ENCODE measurements around the gene ZFYVE27.

Gene ZFYVE27

GRCh38 chr10:97736902-97737769, at the start of gene ZFYVE27 (continued):
- TF ChIP-seq ZNF610 (tag by site-specific recombination; IDR thresholded peaks at IDR 0.05; ENCODE audit: borderline replicate concordance) (peak; percentile 70), WT1 (tag by site-specific recombination; IDR thresholded peaks at IDR 0.05) (0 out of 2 replicates have a peak, but pooled peaks have one; percentile 31), ZNF76 (tag by site-specific recombination; IDR thresholded peaks at IDR 0.05; ENCODE audit: borderline replicate concordance, low read depth) (peak; percentile 38; the same call in 1 of the 2 replicates), ZEB2 (tag by site-specific recombination; IDR thresholded peaks at IDR 0.05) (peak; percentile 71), ZNF121 (tag by site-specific recombination; IDR thresholded peaks at IDR 0.05) (no peak), ZNF10 (tag by site-specific recombination; IDR thresholded peaks at IDR 0.05) (0 out of 2 replicates have a peak, but pooled peaks have one; percentile 19), SP2 (tag by site-specific recombination; IDR thresholded peaks at IDR 0.05) (peak; percentile 71), EGR2 (tag by site-specific recombination; IDR thresholded peaks at IDR 0.05; ENCODE audit: low read depth) (peak; percentile 78), REPIN1 (tag by site-specific recombination; IDR thresholded peaks at IDR 0.05; ENCODE audit: low read depth) (peak; percentile 73; the same call in 1 of the 2 replicates), ZNF423 (tag by site-specific recombination; IDR thresholded peaks at IDR 0.05) (peak; percentile 75; the same call in 1 of the 2 replicates), SP7 (tag by site-specific recombination; IDR thresholded peaks at IDR 0.05) (peak; percentile 68), PRDM6 (tag by site-specific recombination; IDR thresholded peaks at IDR 0.05) (no peak), ELK4 (IDR thresholded peaks at IDR 0.05; ENCODE audit: borderline replicate concordance, low read depth, low read length) (no peak), ZBTB48 (tag by site-specific recombination; IDR thresholded peaks at IDR 0.05) (peak; percentile 66; the same call in 1 of the 2 replicates), GLIS1 (tag by site-specific recombination; IDR thresholded peaks at IDR 0.05) (peak; percentile 20), ZNF112 (tag by site-specific recombination; IDR thresholded peaks at IDR 0.05) (no peak), GLI4 (tag by site-specific recombination; IDR thresholded peaks at IDR 0.05) (no peak)
- TF ChIP-seq, protein P1, sequence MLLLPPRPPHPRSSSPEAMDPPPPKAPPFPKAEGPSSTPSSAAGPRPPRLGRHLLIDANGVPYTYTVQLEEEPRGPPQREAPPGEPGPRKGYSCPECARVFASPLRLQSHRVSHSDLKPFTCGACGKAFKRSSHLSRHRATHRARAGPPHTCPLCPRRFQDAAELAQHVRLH (tag by site-specific recombination; IDR thresholded peaks at IDR 0.05), result peak; percentile 48
- TF ChIP-seq, protein P2, sequence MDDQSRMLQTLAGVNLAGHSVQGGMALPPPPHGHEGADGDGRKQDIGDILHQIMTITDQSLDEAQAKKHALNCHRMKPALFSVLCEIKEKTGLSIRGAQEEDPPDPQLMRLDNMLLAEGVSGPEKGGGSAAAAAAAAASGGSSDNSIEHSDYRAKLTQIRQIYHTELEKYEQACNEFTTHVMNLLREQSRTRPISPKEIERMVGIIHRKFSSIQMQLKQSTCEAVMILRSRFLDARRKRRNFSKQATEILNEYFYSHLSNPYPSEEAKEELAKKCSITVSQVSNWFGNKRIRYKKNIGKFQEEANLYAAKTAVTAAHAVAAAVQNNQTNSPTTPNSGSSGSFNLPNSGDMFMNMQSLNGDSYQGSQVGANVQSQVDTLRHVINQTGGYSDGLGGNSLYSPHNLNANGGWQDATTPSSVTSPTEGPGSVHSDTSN (CRISPR knock-in tag; IDR thresholded peaks at IDR 0.05), result no peak
- TF ChIP-seq, protein P3, sequence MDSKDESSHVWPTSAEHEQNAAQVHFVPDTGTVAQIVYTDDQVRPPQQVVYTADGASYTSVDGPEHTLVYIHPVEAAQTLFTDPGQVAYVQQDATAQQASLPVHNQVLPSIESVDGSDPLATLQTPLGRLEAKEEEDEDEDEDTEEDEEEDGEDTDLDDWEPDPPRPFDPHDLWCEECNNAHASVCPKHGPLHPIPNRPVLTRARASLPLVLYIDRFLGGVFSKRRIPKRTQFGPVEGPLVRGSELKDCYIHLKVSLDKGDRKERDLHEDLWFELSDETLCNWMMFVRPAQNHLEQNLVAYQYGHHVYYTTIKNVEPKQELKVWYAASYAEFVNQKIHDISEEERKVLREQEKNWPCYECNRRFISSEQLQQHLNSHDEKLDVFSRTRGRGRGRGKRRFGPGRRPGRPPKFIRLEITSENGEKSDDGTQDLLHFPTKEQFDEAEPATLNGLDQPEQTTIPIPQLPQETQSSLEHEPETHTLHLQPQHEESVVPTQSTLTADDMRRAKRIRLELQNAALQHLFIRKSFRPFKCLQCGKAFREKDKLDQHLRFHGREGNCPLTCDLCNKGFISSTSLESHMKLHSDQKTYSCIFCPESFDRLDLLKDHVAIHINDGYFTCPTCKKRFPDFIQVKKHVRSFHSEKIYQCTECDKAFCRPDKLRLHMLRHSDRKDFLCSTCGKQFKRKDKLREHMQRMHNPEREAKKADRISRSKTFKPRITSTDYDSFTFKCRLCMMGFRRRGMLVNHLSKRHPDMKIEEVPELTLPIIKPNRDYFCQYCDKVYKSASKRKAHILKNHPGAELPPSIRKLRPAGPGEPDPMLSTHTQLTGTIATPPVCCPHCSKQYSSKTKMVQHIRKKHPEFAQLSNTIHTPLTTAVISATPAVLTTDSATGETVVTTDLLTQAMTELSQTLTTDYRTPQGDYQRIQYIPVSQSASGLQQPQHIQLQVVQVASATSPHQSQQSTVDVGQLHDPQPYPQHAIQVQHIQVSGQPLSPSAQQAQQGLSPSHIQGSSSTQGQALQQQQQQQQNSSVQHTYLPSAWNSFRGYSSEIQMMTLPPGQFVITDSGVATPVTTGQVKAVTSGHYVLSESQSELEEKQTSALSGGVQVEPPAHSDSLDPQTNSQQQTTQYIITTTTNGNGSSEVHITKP (tag by site-specific recombination; IDR thresholded peaks at IDR 0.05), result peak; percentile 38; the same call in 1 of the 2 replicates
- TF ChIP-seq, protein P4, sequence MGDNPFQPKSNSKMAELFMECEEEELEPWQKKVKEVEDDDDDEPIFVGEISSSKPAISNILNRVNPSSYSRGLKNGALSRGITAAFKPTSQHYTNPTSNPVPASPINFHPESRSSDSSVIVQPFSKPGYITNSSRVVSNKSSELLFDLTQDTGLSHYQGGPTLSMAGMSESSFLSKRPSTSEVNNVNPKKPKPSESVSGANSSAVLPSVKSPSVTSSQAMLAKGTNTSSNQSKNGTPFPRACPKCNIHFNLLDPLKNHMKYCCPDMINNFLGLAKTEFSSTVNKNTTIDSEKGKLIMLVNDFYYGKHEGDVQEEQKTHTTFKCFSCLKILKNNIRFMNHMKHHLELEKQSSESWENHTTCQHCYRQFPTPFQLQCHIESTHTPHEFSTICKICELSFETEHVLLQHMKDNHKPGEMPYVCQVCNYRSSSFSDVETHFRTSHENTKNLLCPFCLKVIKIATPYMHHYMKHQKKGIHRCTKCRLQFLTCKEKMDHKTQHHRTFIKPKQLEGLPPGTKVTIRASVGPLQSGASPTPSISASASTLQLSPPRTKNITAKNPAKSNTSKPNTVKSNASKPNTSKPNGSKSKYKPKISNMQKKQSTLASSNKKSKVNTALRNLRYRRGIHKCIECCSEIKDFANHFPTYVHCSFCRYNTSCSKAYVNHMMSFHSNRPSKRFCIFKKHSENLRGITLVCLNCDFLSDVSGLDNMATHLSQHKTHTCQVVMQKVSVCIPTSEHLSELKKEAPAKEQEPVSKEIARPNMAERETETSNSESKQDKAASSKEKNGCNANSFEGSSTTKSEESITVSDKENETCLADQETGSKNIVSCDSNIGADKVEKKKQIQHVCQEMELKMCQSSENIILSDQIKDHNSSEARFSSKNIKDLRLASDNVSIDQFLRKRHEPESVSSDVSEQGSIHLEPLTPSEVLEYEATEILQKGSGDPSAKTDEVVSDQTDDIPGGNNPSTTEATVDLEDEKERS (tag by site-specific recombination; IDR thresholded peaks at IDR 0.05), result no peak
- TF ChIP-seq, protein P5, sequence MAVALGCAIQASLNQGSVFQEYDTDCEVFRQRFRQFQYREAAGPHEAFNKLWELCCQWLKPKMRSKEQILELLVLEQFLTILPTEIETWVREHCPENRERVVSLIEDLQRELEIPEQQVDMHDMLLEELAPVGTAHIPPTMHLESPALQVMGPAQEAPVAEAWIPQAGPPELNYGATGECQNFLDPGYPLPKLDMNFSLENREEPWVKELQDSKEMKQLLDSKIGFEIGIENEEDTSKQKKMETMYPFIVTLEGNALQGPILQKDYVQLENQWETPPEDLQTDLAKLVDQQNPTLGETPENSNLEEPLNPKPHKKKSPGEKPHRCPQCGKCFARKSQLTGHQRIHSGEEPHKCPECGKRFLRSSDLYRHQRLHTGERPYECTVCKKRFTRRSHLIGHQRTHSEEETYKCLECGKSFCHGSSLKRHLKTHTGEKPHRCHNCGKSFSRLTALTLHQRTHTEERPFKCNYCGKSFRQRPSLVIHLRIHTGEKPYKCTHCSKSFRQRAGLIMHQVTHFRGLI (tag by site-specific recombination; IDR thresholded peaks at IDR 0.05), result no peak
- TF ChIP-seq, protein P6, sequence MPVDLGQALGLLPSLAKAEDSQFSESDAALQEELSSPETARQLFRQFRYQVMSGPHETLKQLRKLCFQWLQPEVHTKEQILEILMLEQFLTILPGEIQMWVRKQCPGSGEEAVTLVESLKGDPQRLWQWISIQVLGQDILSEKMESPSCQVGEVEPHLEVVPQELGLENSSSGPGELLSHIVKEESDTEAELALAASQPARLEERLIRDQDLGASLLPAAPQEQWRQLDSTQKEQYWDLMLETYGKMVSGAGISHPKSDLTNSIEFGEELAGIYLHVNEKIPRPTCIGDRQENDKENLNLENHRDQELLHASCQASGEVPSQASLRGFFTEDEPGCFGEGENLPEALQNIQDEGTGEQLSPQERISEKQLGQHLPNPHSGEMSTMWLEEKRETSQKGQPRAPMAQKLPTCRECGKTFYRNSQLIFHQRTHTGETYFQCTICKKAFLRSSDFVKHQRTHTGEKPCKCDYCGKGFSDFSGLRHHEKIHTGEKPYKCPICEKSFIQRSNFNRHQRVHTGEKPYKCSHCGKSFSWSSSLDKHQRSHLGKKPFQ (tag by site-specific recombination; IDR thresholded peaks at IDR 0.05), result 0 out of 2 replicates have a peak, but pooled peaks have one; percentile 42

Data from HEK293 (cell line).